Glutamatergic neuron (in vitro differentiated cells): ENCODE results near the gene COX7A1. TPM values are rescaled to one million over a fixed set of nuclear protein-coding genes. Genes with fewer than 3 reads are reported as not detected.

Source experiments
- DNase-seq: peaks from one replicate; pipeline ENCODE4 v3.0.0; 2022
- H3K27ac Mint-ChIP-seq: one replicate; pipeline ENCODE4 v1.8.0; 2020; ENCODE audit warnings: mild to moderate bottlenecking, mixed read lengths, inconsistent platforms; ENCODE audit not compliant: unreplicated experiment
- H3K27me3 Mint-ChIP-seq: one replicate; pipeline ENCODE4 v1.8.0; 2020; ENCODE audit warnings: mild to moderate bottlenecking, moderate library complexity, mixed read lengths, inconsistent platforms; ENCODE audit not compliant: unreplicated experiment
- H3K36me3 Mint-ChIP-seq: one replicate; pipeline ENCODE4 v1.8.0; 2020; ENCODE audit warnings: mild to moderate bottlenecking, mixed read lengths, inconsistent platforms; ENCODE audit not compliant: unreplicated experiment
- H3K4me1 Mint-ChIP-seq: one replicate; pipeline ENCODE4 v1.8.0; 2020; ENCODE audit warnings: mild to moderate bottlenecking, low read depth, mixed read lengths, inconsistent platforms; ENCODE audit not compliant: unreplicated experiment
- H3K4me3 Mint-ChIP-seq: one replicate; pipeline ENCODE4 v1.8.0; 2020; ENCODE audit warnings: mild to moderate bottlenecking, mixed read lengths, inconsistent platforms; ENCODE audit not compliant: unreplicated experiment
- H3K9me3 Mint-ChIP-seq: one replicate; pipeline ENCODE4 v1.8.0; 2020; ENCODE audit warnings: mild to moderate bottlenecking, moderate library complexity, mixed read lengths, inconsistent platforms; ENCODE audit not compliant: unreplicated experiment
- CTCF ChIP-seq: fragments of 200-600 bp; sonication (generic); IDR thresholded peaks from one replicate; pipeline ENCODE4 v1.5.0; 2021; ENCODE audit not compliant: partially characterized antibody, unreplicated experiment
- total RNA-seq: library from RNA; stranded (reverse); fragmentation: NEBNext Ultra II Directional; extraction: Animal tissue kit (Norgen Biotek cat#: 25700); gene quantifications from one replicate; pipeline ENCODE4 v1.2.1, GENCODE V29; 2021; ENCODE audit not compliant: unreplicated experiment

COX7A1 gene
- total RNA-seq, 1 donor from 2014 or later = 62.3 TPM

GRCh38 chr19:36151144-36152018, 866 bp downstream of the COX7A1 start:
- Mint-ChIP-seq H3K4me3 (peak overlapping the region; percentile 84), H3K27me3 (peaks cover 5% of the 10 kb centered on the region), H3K36me3 (peaks cover 5% of the 10 kb centered on the region), H3K9me3 (peaks cover 5% of the 10 kb centered on the region), H3K27ac (peak overlapping the region; percentile 66), H3K4me1 (peaks cover 3% of the 10 kb centered on the region)
- peak; percentile 66 for DNase-seq
- TF ChIP-seq CTCF = no peak

GRCh38 chr19:36150586-36150985, 1.7 kb downstream of the COX7A1 start:
- Mint-ChIP-seq H3K27me3 (peaks cover 6% of the 10 kb centered on the region), H3K36me3 (peaks cover 5% of the 10 kb centered on the region), H3K4me1 (peaks cover 3% of the 10 kb centered on the region), H3K9me3 (peaks cover 5% of the 10 kb centered on the region), H3K27ac (no peak overlapping the region), H3K4me3 (peak overlapping the region; percentile 84)
- no peak for TF ChIP-seq CTCF
- DNase-seq = no peak

- peaks cover 5% of the 10 kb centered on the region for H3K36me3 Mint-ChIP-seq
- no peak overlapping the region for H3K27ac Mint-ChIP-seq
- peaks cover 3% of the 10 kb centered on the region for H3K4me1 Mint-ChIP-seq
These were observed 2.4 kb downstream of the COX7A1 start for GRCh38 chr19:36149673-36150406.

GRCh38 chr19:36144624-36145023, 7.6 kb downstream of the COX7A1 start:
- no peak for TF ChIP-seq CTCF
- peaks cover 7% of the 10 kb centered on the region for H3K4me1 Mint-ChIP-seq
- DNase-seq = no peak
- peaks cover 12% of the 10 kb centered on the region for H3K36me3 Mint-ChIP-seq
- peaks cover 12% of the 10 kb centered on the region for H3K27me3 Mint-ChIP-seq
- no peak overlapping the region for H3K27ac Mint-ChIP-seq
- H3K4me3 Mint-ChIP-seq = no peak overlapping the region
- peaks cover 11% of the 10 kb centered on the region for H3K9me3 Mint-ChIP-seq

More at GRCh38 chr19:36149673-36150406, 2.4 kb downstream of the COX7A1 start:
- Mint-ChIP-seq H3K9me3 (peaks cover 5% of the 10 kb centered on the region), H3K27me3 (peaks cover 6% of the 10 kb centered on the region), H3K4me3 (no peak overlapping the region)
- DNase-seq = no peak
- no peak for TF ChIP-seq CTCF
